GM12865 (cell line): ENCODE measurements around the gene C14orf132.

Experiments used
- DNase-seq: peaks from one replicate; pipeline ENCODE4 v3.0.0; 2010; ENCODE audit warnings: low read depth
- H3K4me3 ChIP-seq: 2 replicates; pipeline ENCODE4 v1.5.1; 2011; ENCODE audit warnings: mild to moderate bottlenecking, low read depth, low read length, control low read depth
- TF ChIP-seq, protein P1 (sequence below): IDR thresholded peaks from 2 replicates; pipeline ENCODE4 v1.5.1; 2011; ENCODE audit warnings: low read length, control low read depth, low read depth, inconsistent platforms; ENCODE audit not compliant: insufficient read depth; ENCODE audit errors: missing control alignments

Gene C14orf132

DNA sequence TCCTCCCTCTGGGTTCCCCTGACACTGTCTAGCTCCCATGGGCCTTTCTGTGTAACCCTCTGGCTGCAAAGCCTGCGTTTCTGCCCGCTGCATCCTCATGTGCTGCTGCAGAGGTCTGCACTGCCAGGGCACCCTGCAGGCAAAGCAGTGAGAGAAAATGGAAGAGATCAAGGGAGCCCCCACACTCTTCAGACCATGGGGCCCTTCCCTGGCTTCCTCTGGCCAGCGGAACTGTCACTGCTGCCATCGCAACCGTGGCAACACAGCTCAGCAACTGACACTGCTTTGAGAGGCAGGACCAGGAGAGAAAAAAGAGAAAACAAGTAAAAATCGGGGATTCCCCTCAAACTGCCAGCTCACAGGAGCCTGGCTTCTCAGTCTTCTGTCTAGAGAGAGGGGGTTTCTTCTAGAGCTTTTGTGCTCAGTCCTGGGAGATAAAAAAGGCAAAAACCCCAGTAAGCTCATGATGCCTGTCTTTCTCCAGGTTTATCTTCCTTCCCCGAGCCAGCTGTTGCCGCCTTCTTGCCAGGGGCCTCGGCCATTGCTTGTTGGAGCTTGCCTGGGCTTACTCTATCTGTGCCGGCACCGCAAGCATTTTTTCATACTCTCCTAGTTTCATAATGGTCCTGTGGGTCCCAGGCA, 38.9 kb downstream of the C14orf132 start:
- H3K4me3 ChIP-seq: peak overlapping the region; percentile 18; the same call in 1 of the 2 replicates
- peak; percentile 66 for DNase-seq
- TF ChIP-seq, protein P1, sequence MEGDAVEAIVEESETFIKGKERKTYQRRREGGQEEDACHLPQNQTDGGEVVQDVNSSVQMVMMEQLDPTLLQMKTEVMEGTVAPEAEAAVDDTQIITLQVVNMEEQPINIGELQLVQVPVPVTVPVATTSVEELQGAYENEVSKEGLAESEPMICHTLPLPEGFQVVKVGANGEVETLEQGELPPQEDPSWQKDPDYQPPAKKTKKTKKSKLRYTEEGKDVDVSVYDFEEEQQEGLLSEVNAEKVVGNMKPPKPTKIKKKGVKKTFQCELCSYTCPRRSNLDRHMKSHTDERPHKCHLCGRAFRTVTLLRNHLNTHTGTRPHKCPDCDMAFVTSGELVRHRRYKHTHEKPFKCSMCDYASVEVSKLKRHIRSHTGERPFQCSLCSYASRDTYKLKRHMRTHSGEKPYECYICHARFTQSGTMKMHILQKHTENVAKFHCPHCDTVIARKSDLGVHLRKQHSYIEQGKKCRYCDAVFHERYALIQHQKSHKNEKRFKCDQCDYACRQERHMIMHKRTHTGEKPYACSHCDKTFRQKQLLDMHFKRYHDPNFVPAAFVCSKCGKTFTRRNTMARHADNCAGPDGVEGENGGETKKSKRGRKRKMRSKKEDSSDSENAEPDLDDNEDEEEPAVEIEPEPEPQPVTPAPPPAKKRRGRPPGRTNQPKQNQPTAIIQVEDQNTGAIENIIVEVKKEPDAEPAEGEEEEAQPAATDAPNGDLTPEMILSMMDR: no peak

DNA sequence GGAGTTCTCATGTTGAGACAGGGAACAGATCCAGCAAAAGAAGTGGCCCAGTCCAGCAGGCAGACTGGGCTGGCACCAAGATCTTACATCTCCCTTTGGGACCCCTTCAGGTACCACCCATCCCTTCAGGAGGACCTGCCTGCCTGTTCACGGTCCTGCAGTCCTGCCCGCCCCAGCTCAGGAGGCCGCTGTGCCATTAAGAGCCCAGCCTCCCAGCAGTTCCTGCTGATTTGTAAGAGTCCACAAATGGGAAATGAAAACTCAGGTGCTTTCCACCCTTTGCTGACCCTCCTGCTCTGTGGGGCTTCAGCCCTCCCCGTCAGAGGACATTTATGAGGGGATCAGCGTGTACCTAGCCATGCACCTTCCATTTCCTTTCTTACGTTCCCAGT, 39.5 kb downstream of the C14orf132 start:
- 0 out of 2 replicates have a peak overlapping the region, but pooled peaks have one; percentile 18 for H3K4me3 ChIP-seq
- DNase-seq: peak; percentile 37
- TF ChIP-seq, protein P1: no peak

DNA sequence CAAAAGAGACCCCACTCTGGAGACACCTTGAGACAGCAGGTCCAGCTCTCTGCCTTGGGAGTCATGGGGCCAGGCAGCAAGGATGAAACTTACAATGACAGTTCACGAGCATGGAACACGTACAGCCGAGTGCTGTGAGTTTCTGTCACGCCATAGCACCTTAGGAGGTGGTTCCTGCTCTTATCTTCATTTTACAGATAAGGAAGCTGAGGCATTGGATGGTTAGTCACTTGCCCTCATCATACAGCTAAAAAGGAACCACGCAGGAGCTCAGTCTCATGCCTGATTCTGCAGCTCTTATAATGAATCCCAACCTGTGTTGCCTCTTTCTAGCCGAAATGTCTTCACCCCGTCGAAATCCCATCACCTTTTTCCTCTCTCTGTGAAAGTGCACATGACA, 39.9 kb downstream of the C14orf132 start:
- TF ChIP-seq, protein P1: no peak
- no peak overlapping the region for H3K4me3 ChIP-seq
- no peak for DNase-seq

DNA sequence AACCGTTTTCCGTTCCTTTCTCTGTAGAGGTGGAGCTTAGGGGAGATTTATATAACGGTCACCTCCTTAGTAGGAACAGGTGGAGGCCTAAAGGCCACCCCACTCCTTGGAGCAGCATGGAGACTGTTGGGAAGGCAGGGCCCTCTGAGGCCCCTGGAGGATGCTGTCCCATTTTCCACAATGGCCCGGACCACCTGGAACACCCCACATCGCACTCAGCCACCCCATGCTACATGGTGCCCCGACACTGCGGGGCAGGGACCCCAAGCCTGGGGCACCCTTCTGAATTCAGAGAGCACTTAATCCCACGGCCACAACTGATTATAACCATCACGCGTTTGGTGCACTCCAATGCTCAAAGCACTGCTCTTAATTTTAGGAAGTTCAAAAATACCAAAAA, 41.4 kb downstream of the C14orf132 start:
- no peak overlapping the region for H3K4me3 ChIP-seq
- no peak for DNase-seq
- TF ChIP-seq, protein P1: no peak

DNA sequence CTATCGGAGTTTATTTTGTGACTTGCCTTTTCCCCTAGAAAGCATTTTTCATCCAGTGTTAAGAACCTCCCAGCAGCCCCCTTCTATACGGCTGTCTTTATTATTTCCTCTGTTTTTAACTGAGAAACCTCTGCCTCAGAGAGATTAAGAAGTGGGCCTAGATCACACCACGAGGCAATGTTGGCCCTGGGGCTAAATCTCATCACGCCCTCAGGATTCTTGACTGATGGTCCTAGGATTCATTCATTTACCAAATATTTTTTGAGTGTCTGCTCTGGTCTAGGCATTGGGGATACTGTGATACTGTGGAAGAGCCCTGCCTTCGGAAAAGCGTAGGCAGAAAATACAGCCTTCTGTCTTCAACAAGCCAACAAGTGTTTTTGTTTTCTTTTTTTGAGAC, 42.1 kb downstream of the C14orf132 start:
- DNase-seq: no peak
- TF ChIP-seq, protein P1: no peak
- H3K4me3 ChIP-seq: no peak overlapping the region

DNA sequence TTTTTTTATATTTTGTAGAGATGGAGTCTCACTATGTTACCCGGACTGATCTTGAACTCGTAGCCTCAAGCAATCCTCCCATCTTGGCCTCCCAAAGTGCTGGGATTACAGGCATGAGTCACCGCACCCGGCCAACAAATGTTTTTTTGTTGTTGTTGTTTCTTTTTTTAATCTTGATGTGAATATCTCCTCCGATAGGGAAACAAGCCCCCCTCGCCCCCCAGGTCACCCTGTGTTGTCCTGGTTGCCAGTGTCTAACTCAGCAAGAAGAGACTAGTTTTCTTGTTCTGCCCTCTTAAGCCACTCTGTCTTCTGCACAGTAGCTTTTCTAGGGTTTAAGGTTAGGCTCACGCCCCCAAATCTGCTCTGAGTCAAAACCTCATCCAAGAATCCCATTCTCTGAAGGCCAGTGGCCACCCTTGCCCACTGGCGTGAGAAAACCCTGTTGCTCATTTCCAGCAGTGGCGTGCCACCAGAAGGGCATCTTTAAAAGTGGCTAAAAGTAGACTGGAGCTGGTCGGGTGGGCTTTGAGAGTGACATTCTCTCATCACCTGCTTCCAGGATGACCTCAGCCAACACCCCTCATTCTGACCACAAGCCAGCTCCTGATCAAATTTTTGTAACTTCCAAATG, 42.7 kb downstream of the C14orf132 start:
- DNase-seq: no peak
- TF ChIP-seq, protein P1: no peak
- H3K4me3 ChIP-seq: no peak overlapping the region
